K562 (cell line): Measurements from ENCODE around the gene MPPED1. TPM values are rescaled to one million over a fixed set of nuclear protein-coding genes. Genes with fewer than 3 reads are reported as not detected.

Experiments
- ATAC-seq: fragments of 200-7000 bp; cut with Tn5 transposase; 3 replicates; pipeline ENCODE4 v1.9.1; 2020; ENCODE audit warnings: moderate library complexity
- BruUV-seq: library from RNA; stranded (reverse); fragments of 400-500 nt; replicated peaks from 2 replicates; lab custom pipeline; 2021; lab: Mats Ljungman, UMichigan
- CTCF ChIA-PET: fragments of 300-600 bp; formaldehyde crosslinking; extraction: SDS; loops from one replicate; lab custom pipeline; 2021; ENCODE audit warnings: low intra/inter-chr PET ratio; lab: Yijun Ruan, JAX
- POLR2A ChIA-PET: fragments of 300-600, 350-650 bp; sonication (Branson Sonifier 250); formaldehyde crosslinking; extraction: SDS; loops from one replicate; lab custom pipeline; 2021; ENCODE audit warnings: antibody characterized with exemption, inconsistent platforms; lab: Yijun Ruan, JAX
- DNase-seq, 4 experiments: peaks; one replicate each; pipeline versions ENCODE4 v3.0.0 to v3.0.0-alpha.2; 2011 to 2018; ENCODE audit warnings: low spot score in 3 of 4, mixed read lengths in 3 of 4; ENCODE audit errors: extremely low read depth in 1 of 4
- FAIRE-seq: peaks from 2 replicates; lab custom pipeline; 2011; peaks lifted over from hg19 to GRCh38; lab: Jason Lieb, UNC
- H2AFZ ChIP-seq: 2 replicates; pipeline ENCODE4 v1.6.0; 2011; ENCODE audit warnings: low read depth, low read length, control low read depth, inconsistent platforms
- H3K27ac ChIP-seq: fragments of 200-600 bp; 3 replicates; pipeline ENCODE4 v1.8.0; 2011; ENCODE audit warnings: low read depth, mild to moderate bottlenecking, control low read depth, inconsistent platforms, low read length, moderate library complexity, mixed read lengths; ENCODE audit errors: extremely low read depth
- H3K27me3 ChIP-seq, 2 experiments: fragments of 300-600 bp in 1 of 2; 2 replicates in 1 of 2; 3 replicates in 1 of 2; pipeline versions ENCODE4 v1.6.0 to v1.8.0; 2011; ENCODE audit warnings: inconsistent platforms in 2 of 2, low read length in 2 of 2, mild to moderate bottlenecking in 1 of 2, mixed read lengths in 1 of 2, moderate library complexity in 1 of 2; ENCODE audit not compliant: control insufficient read depth in 2 of 2, insufficient read depth in 2 of 2
- H3K36me3 ChIP-seq: fragments of 300-600 bp; 3 replicates; pipeline ENCODE4 v1.8.0; 2011; ENCODE audit warnings: mild to moderate bottlenecking, low read length, inconsistent platforms; ENCODE audit not compliant: control insufficient read depth, insufficient read depth
- H3K4me1 ChIP-seq, 2 experiments: fragments of 200-600 bp in 1 of 2; replicated peaks in 1 of 2; 2 replicates in 1 of 2; 3 replicates in 1 of 2; pipeline versions ENCODE4 v1.5.1 to v1.8.0; 2011; ENCODE audit warnings: inconsistent platforms in 2 of 2, low read length in 2 of 2, mild to moderate bottlenecking in 1 of 2, mixed read lengths in 1 of 2, moderate library complexity in 1 of 2; ENCODE audit not compliant: control insufficient read depth in 2 of 2, insufficient read depth in 2 of 2
- H3K4me2 ChIP-seq: 2 replicates; pipeline ENCODE4 v1.6.1; 2011; ENCODE audit warnings: low read length, control low read depth, inconsistent platforms, mixed read lengths; ENCODE audit not compliant: insufficient read depth
- H3K4me3 ChIP-seq: fragments of 200-600 bp; sonication (generic), shearing (Covaris generic); 2 replicates; pipeline ENCODE4 v1.5.1; 2016; ENCODE audit warnings: control low read depth, inconsistent platforms
- H3K79me2 ChIP-seq: fragments of 200-600 bp; 3 replicates; pipeline ENCODE4 v1.8.0; 2011; ENCODE audit warnings: low read length, inconsistent platforms; ENCODE audit not compliant: control insufficient read depth, insufficient read depth
- H3K9ac ChIP-seq, 2 experiments: 2 replicates each; pipeline versions ENCODE4 v1.6.0 to v1.6.1; 2011; ENCODE audit warnings: low read depth in 2 of 2, low read length in 2 of 2, control low read depth in 1 of 2, inconsistent platforms in 1 of 2, mild to moderate bottlenecking in 1 of 2, mixed read lengths in 1 of 2; ENCODE audit not compliant: insufficient read depth in 1 of 2
- H3K9me1 ChIP-seq: one replicate; pipeline ENCODE4 v1.6.0; 2011; ENCODE audit warnings: inconsistent platforms, mild to moderate bottlenecking, low read length, moderate library complexity; ENCODE audit not compliant: control insufficient read depth, insufficient read depth
- H3K9me3 ChIP-seq: replicated peaks from 2 replicates; pipeline ENCODE4 v1.5.1; 2011; ENCODE audit warnings: low read depth, low read length, inconsistent platforms; ENCODE audit not compliant: control insufficient read depth, insufficient read depth
- H4K20me1 ChIP-seq: replicated peaks from 2 replicates; pipeline ENCODE4 v1.6.1; 2011; ENCODE audit warnings: low read length, inconsistent platforms, mixed read lengths; ENCODE audit not compliant: control insufficient read depth, insufficient read depth
- ASH1L ChIP-seq: fragments of 450-650 bp; IDR thresholded peaks from 2 replicates; pipeline ENCODE4 v1.6.1; 2018; ENCODE audit warnings: borderline replicate concordance, mild to moderate bottlenecking, low read depth; ENCODE audit not compliant: partially characterized antibody
- EHMT2 ChIP-seq: fragments of 450-650 bp; IDR thresholded peaks from 2 replicates; pipeline ENCODE4 v1.6.1; 2018; ENCODE audit warnings: antibody characterized with exemption
- KLF6 ChIP-seq: fragments of 250-450 bp; sonication (Bioruptor Pico); IDR thresholded peaks from 2 replicates; pipeline ENCODE4 v1.4.0; 2020; ENCODE audit warnings: mild to moderate bottlenecking, moderate library complexity, borderline replicate concordance
- NFATC3 ChIP-seq: fragments of 450-650 bp; IDR thresholded peaks from 2 replicates; pipeline ENCODE4 v1.6.1; 2017; ENCODE audit warnings: mild to moderate bottlenecking
- NRF1 ChIP-seq, 2 experiments: fragments of 450-650 bp; IDR thresholded peaks in 1 of 2; conservative IDR thresholded peaks in 1 of 2; 2 replicates each; pipeline ENCODE4 v1.6.1; 2014; ENCODE audit warnings: mild to moderate bottlenecking in 2 of 2
- PTBP1 ChIP-seq: fragments of 200-400 bp; formaldehyde crosslinking; IDR thresholded peaks from 2 replicates; pipeline ENCODE4 v1.6.1; 2017; ENCODE audit warnings: low read depth, low read length
- SUPT5H ChIP-seq: fragments of 450-650 bp; IDR thresholded peaks from 2 replicates; pipeline ENCODE4 v1.6.1; 2016
- ZFP1 ChIP-seq: fragments of 450-650 bp; formaldehyde crosslinking; IDR thresholded peaks from 2 replicates; pipeline ENCODE4 v1.4.0; 2020; ENCODE audit warnings: mild to moderate bottlenecking, mixed read lengths
- ZNF143 ChIP-seq: sonication (generic); formaldehyde crosslinking; IDR thresholded peaks from 2 replicates; pipeline ENCODE4 v1.9.0; 2022; ENCODE audit warnings: mild to moderate bottlenecking, missing genetic modification reagents
- ZNF780A ChIP-seq: fragments of 250-450 bp; sonication (Bioruptor Pico); IDR thresholded peaks from 2 replicates; pipeline ENCODE4 v1.5.0; 2021; ENCODE audit warnings: mild to moderate bottlenecking
- WGBS: fragments of 100-300 bp; shearing (Covaris generic); methylation state at CpG from one replicate; pipeline ENCODE4 v1.1.6; 2016; ENCODE audit warnings: low coverage, mixed read lengths; ENCODE audit not compliant: insufficient coverage; ENCODE audit errors: missing lambda C conversion rate; 5-methylcytosine and 5-hydroxymethylcytosine counted together
- in situ Hi-C: fragments of 300-500 bp; cut with MboI; formaldehyde crosslinking; loops from 4 replicates; pipeline ENCODE4 v1.15.0; 2018; ENCODE audit warnings: inconsistent platforms, mixed read lengths
- intact Hi-C: fragments of 100-400 bp; cut with micrococcal nuclease; formaldehyde crosslinking; loops from 2 replicates; pipeline ENCODE4 v1.14.2; 2022
- polyA plus RNA-seq, 8 experiments: library from polyadenylated mRNA; depleted of rRNA in 4 of 8; stranded (reverse) in 5 of 8; unstranded in 3 of 8; fragments of >200 nt; fragmentation: Nextera tagmentation in 2 of 8; fragmentation: Illumina TruSeq in 1 of 8; extraction: Ambion mirVana in 2 of 8; extraction: Trizol in 1 of 8; gene quantifications; 2 replicates each; pipeline versions ENCODE4 v1.2.1 to v1.2.3, GENCODE V29; 2011 to 2014; ENCODE audit warnings: inconsistent platforms in 1 of 8, missing spikeins in 1 of 8
- total RNA-seq, 7 experiments: library from RNA; depleted of rRNA in 6 of 7; stranded (reverse); fragments of >200 nt in 6 of 7; fragmentation: Illumina TruSeq in 2 of 7; extraction: Trizol in 2 of 7; gene quantifications; 2 replicates each; pipeline versions ENCODE4 v1.2.1 to v1.2.3, GENCODE V29; 2011 to 2021; ENCODE audit warnings: low replicate concordance in 1 of 7
- TF ChIP-seq, protein P1 (sequence below): fragments of 450-650 bp; IDR thresholded peaks from 2 replicates; pipeline ENCODE4 v1.6.1; 2016; ENCODE audit warnings: mild to moderate bottlenecking, moderate library complexity
- TF ChIP-seq, protein P2 (sequence below): fragments of 450-650 bp; IDR thresholded peaks from 2 replicates; pipeline ENCODE4 v1.6.1; 2016; ENCODE audit warnings: low read depth, mild to moderate bottlenecking, moderate library complexity

The MPPED1 gene
- total and polyA plus RNA-seq, 9 of the 15 experiments (the other 6 are each of a cell fraction or from before 2014, with no cell fraction given), result not detected

DNA sequence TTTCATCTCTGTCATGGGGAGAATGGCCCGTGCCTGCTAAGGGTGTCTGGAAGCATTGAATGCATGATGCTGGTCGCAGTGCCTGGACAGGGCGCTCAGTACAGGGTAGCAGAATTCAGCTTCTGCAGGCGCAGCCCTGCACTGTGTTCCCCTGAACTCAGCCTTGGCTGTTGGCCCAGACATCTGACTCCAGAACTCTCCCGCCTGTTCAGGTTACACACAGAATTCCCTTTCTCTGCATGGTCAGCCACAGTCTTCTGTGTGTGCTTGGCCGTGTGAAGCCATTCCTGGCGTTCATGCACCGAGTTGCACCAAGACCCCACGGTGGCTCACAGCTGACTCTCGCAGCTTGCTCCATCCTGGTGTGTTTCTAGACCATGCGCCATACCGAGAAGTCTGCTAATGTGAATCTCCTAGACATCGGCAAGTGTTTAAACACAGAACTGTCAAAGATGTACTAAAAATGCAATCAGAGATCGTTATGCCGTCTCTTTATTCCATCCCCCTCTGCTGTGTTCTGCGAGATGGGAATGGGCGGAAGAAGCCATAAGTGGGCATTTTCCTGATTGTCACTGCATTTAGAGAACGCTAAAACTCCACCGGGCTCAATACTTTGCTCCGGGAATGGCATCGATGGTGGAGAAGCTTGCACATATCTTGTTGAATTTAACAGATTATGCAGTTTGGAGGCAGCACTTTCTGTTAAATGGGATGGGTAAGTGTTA is 55.6 kb downstream of the MPPED1 start:
- in situ Hi-C loops, result no loop called here
- Histone ChIP-seq H3K9ac (no peak overlapping the region), H3K27ac (no peak overlapping the region), H3K4me2 (no peak overlapping the region), H2AFZ (no peak overlapping the region), H3K4me3 (no peak overlapping the region), H3K4me1 (no peaks in the 10 kb centered on the region), H3K79me2 (no peaks in the 10 kb centered on the region), H4K20me1 (no peaks in the 10 kb centered on the region; the same call in 1 of the 2 replicates), H3K9me3 (no peaks in the 10 kb centered on the region), H3K9me1 (no peaks in the 10 kb centered on the region), H3K27me3 (peaks cover 0 to 27% of the 10 kb centered on the region in 2 experiments; a peak in 2 of 5 replicates), H3K36me3 (no peaks in the 10 kb centered on the region)
- intact Hi-C loops, result no loop called here
- ATAC-seq (no peak), DNase-seq (no peak), FAIRE-seq (no peak)
- WGBS, result under 1% methylated on average over 21 of the region's 21 CpGs
- no TSS peak for BruUV-seq
- ChIA-PET CTCF (no interaction called here), POLR2A (no interaction called here)
- no peak for TF ChIP-seq ASH1L
- TF ChIP-seq NRF1 (conservative IDR thresholded peaks at IDR 0.05 in 1 of 2, IDR thresholded peaks at IDR 0.05 in 1 of 2), result no peak
- no peak for TF ChIP-seq ZNF143 (CRISPR knock-in tag)
- TF ChIP-seq EHMT2, result no peak
- TF ChIP-seq NFATC3, result no peak
- TF ChIP-seq ZNF780A (CRISPR knock-in tag), result no peak
- TF ChIP-seq SUPT5H, result no peak
- TF ChIP-seq, protein P1, sequence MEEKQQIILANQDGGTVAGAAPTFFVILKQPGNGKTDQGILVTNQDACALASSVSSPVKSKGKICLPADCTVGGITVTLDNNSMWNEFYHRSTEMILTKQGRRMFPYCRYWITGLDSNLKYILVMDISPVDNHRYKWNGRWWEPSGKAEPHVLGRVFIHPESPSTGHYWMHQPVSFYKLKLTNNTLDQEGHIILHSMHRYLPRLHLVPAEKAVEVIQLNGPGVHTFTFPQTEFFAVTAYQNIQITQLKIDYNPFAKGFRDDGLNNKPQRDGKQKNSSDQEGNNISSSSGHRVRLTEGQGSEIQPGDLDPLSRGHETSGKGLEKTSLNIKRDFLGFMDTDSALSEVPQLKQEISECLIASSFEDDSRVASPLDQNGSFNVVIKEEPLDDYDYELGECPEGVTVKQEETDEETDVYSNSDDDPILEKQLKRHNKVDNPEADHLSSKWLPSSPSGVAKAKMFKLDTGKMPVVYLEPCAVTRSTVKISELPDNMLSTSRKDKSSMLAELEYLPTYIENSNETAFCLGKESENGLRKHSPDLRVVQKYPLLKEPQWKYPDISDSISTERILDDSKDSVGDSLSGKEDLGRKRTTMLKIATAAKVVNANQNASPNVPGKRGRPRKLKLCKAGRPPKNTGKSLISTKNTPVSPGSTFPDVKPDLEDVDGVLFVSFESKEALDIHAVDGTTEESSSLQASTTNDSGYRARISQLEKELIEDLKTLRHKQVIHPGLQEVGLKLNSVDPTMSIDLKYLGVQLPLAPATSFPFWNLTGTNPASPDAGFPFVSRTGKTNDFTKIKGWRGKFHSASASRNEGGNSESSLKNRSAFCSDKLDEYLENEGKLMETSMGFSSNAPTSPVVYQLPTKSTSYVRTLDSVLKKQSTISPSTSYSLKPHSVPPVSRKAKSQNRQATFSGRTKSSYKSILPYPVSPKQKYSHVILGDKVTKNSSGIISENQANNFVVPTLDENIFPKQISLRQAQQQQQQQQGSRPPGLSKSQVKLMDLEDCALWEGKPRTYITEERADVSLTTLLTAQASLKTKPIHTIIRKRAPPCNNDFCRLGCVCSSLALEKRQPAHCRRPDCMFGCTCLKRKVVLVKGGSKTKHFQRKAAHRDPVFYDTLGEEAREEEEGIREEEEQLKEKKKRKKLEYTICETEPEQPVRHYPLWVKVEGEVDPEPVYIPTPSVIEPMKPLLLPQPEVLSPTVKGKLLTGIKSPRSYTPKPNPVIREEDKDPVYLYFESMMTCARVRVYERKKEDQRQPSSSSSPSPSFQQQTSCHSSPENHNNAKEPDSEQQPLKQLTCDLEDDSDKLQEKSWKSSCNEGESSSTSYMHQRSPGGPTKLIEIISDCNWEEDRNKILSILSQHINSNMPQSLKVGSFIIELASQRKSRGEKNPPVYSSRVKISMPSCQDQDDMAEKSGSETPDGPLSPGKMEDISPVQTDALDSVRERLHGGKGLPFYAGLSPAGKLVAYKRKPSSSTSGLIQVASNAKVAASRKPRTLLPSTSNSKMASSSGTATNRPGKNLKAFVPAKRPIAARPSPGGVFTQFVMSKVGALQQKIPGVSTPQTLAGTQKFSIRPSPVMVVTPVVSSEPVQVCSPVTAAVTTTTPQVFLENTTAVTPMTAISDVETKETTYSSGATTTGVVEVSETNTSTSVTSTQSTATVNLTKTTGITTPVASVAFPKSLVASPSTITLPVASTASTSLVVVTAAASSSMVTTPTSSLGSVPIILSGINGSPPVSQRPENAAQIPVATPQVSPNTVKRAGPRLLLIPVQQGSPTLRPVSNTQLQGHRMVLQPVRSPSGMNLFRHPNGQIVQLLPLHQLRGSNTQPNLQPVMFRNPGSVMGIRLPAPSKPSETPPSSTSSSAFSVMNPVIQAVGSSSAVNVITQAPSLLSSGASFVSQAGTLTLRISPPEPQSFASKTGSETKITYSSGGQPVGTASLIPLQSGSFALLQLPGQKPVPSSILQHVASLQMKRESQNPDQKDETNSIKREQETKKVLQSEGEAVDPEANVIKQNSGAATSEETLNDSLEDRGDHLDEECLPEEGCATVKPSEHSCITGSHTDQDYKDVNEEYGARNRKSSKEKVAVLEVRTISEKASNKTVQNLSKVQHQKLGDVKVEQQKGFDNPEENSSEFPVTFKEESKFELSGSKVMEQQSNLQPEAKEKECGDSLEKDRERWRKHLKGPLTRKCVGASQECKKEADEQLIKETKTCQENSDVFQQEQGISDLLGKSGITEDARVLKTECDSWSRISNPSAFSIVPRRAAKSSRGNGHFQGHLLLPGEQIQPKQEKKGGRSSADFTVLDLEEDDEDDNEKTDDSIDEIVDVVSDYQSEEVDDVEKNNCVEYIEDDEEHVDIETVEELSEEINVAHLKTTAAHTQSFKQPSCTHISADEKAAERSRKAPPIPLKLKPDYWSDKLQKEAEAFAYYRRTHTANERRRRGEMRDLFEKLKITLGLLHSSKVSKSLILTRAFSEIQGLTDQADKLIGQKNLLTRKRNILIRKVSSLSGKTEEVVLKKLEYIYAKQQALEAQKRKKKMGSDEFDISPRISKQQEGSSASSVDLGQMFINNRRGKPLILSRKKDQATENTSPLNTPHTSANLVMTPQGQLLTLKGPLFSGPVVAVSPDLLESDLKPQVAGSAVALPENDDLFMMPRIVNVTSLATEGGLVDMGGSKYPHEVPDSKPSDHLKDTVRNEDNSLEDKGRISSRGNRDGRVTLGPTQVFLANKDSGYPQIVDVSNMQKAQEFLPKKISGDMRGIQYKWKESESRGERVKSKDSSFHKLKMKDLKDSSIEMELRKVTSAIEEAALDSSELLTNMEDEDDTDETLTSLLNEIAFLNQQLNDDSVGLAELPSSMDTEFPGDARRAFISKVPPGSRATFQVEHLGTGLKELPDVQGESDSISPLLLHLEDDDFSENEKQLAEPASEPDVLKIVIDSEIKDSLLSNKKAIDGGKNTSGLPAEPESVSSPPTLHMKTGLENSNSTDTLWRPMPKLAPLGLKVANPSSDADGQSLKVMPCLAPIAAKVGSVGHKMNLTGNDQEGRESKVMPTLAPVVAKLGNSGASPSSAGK, result no peak
- TF ChIP-seq, protein P2, sequence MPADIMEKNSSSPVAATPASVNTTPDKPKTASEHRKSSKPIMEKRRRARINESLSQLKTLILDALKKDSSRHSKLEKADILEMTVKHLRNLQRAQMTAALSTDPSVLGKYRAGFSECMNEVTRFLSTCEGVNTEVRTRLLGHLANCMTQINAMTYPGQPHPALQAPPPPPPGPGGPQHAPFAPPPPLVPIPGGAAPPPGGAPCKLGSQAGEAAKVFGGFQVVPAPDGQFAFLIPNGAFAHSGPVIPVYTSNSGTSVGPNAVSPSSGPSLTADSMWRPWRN, result no peak
- no peak for TF ChIP-seq PTBP1
- no peak for TF ChIP-seq ZFP1
- no peak for TF ChIP-seq KLF6 (CRISPR knock-in tag)
